VCaP (cell line): ENCODE measurements around the gene MCTP2.

Experiments used
- H3K27ac ChIP-seq: fragments of 450-650 bp; 2 replicates; pipeline ENCODE4 v1.5.1; 2017
- TF ChIP-seq, protein P1 (sequence below): fragments of 450-650 bp; conservative IDR thresholded peaks from 2 replicates; pipeline ENCODE4 v1.5.1; 2017; ENCODE audit warnings: mild to moderate bottlenecking, moderate library complexity

MCTP2 gene

DNA sequence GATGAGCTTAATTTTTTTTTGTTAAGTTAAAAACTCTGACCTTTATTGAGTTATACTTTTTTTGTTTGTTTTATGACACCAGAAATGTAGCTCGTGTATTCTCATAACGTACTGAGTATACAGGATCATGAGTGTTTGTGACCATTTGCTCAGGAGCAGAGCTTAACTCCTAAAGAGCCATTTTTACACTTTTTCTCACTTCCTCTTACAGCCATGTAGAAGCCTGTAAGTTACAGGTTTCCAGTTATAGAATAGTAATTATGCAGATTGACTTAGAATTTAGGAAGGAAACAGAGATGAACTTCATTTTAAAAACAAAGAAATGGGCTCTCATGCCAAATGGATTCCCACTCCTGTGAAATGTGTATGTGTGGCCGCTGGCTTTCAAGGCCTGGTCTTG lies 151.7 kb downstream of the MCTP2 start:
- TF ChIP-seq, protein P1, sequence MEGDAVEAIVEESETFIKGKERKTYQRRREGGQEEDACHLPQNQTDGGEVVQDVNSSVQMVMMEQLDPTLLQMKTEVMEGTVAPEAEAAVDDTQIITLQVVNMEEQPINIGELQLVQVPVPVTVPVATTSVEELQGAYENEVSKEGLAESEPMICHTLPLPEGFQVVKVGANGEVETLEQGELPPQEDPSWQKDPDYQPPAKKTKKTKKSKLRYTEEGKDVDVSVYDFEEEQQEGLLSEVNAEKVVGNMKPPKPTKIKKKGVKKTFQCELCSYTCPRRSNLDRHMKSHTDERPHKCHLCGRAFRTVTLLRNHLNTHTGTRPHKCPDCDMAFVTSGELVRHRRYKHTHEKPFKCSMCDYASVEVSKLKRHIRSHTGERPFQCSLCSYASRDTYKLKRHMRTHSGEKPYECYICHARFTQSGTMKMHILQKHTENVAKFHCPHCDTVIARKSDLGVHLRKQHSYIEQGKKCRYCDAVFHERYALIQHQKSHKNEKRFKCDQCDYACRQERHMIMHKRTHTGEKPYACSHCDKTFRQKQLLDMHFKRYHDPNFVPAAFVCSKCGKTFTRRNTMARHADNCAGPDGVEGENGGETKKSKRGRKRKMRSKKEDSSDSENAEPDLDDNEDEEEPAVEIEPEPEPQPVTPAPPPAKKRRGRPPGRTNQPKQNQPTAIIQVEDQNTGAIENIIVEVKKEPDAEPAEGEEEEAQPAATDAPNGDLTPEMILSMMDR, result no peak

DNA sequence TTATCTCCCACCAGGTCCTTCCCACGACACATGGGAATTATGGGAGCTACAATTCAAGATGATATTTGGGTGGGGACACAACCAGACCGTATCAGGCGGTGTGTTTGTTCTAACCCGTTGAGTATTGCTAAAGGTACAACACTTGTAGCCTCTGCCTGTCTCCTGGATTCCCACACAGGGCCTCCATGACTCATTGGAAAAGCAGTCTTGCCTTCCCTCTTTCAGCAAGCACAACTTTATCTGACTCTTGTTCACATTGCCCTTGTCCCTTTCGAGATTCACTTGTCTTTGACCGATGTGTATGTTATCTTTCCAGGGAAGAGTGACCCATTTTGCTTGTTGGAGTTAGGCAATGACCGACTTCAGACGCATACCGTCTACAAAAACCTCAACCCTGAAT lies 152.3 kb downstream of the MCTP2 start:
- TF ChIP-seq, protein P1, result no peak
- H3K27ac ChIP-seq, result no peak overlapping the region

More for the DNA sequence above, 151.7 kb downstream of the MCTP2 start:
- H3K27ac ChIP-seq, result no peak overlapping the region

DNA sequence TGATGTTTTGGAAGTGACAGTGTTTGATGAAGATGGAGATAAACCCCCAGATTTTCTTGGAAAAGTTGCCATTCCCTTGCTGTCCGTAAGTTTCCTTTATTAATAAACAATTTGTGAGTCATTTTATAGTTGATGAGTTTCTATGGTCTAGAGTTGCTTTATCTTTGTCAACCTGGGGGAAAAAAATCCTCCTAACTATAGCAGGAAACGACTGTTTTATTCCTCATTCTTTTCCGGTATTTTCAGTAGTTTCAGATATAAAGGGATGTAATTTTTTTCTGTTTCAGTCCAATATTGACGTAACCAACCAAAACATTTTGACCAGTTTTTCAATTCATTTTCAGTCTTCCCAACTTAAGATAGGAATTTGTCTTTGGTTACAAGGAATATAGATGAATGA lies 154.1 kb downstream of the MCTP2 start:
- TF ChIP-seq, protein P1, result no peak
- H3K27ac ChIP-seq, result no peak overlapping the region

DNA sequence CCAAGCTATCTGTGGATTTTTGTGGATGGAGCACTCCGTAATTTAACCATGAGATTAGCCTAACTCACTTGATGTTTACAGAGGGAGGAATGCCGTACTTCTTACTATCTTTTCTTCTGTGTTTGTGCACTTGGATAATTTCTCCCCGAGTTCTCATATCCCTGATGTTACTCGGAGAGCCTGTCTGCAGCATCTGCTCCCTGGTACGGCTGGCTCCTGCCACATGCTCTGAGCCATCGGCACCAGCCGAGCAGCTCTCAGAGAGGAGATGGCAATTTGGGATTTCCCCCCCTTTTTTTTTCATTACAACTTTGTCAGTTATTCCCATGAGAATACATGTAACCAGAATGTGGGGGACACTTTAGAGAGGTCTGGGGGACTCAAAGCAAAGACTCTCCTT lies 155.0 kb downstream of the MCTP2 start:
- TF ChIP-seq, protein P1, result no peak
- no peak overlapping the region for H3K27ac ChIP-seq

DNA sequence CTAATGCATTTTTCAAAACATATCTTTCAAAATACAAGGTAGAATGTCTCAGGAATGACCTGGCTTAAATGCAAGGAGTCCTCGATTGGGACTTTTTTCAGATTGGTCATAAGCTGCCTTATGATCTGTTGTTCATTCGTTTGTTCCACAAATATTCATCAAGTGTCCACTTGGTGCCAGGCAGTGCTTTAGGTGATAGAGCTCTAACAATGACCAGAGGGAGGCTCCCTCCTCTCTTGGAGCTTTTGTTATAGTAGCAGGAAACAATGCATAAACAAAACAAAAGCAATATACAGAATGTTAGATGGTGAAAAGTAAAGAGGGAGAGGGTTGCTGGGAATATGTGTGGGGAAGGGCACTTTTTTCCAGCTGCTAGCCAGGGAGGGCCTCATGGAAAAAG lies 156.1 kb downstream of the MCTP2 start:
- no peak overlapping the region for H3K27ac ChIP-seq
- TF ChIP-seq, protein P1, result no peak

DNA sequence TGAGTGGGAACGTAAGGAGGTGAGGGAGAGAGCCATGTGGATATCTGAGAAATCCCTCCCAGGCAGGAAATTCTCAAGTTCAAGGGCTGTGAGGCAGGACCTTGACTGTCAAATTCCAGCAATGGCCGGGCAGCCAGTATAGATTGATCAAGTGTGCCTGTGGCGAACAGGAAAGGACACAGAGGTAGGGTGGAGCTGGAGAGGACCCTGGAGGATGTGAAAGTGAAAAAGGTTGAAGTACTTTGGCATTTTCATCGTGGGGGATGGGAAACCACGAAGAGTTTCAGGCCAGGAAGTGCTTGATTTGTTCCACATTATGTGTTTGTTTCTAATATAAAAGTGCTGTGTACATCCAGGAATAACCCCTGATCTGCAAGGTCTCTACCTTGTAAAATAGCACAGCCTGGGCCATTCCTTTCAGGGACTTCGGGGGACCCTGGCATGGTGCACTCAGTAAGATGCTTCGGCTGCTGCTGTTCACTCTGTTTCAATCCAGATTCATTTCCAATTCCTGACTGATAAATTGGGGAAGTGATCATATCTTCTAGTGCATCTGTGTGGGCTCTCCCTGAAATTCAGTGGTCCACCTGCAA lies 156.6 kb downstream of the MCTP2 start:
- TF ChIP-seq, protein P1, result no peak
- H3K27ac ChIP-seq, result no peak overlapping the region

DNA sequence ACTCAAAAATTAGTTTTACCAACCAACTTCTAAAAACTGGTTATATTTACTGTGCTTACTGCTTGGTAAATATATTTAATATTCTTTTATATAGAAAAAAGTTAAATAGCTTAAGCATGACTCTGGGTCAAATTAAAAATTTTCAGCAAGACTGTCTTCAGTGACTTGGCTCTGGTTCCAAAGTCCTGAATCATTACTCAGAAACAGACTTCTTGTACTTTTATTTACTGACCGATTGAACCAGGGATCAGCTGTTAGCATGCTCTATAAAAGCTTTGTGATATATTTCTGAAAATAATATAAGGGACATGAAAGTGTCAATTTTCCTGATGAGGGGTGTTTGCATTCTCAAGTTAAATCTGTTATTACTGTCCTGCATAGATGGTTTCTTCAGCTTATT lies 164.3 kb downstream of the MCTP2 start:
- H3K27ac ChIP-seq, result no peak overlapping the region
- TF ChIP-seq, protein P1, result no peak

DNA sequence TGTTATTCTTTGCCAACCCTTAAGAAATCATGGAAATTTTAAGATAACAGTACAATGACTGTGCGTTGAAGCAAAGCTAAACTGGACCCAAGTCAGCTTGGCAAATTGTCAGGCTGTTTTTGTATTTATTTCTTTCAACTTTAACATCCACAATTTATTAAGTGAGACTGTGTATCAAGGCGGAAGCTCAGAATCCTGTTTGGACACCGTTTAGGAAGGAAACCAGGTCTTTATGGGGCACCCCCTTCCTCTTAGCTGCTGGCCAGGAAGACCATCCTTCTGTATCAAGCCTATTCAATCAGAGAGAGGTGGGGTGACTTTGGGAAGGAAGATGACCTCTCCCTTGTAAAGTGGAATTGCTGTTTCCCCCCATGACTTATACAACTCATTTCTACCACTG lies 166.0 kb downstream of the MCTP2 start:
- TF ChIP-seq, protein P1, result no peak
- no peak overlapping the region for H3K27ac ChIP-seq
